IMR-90 (cell line): Measurements from ENCODE around the gene ARHGEF26. TPM values are rescaled to one million over a fixed set of nuclear protein-coding genes. Genes with fewer than 3 reads are reported as not detected.

Source experiments
- ATAC-seq: fragments of 200-7000 bp; cut with Tn5 transposase; 2 replicates; pipeline ENCODE4 v1.9.1; 2020; ENCODE audit warnings: low read depth, mild to moderate bottlenecking, moderate library complexity
- BruUV-seq: library from RNA; stranded (reverse); fragments of 400-500 nt; replicated peaks from 2 replicates; lab custom pipeline; 2021; lab: Mats Ljungman, UMichigan
- CTCF ChIA-PET: fragments of 300-600 bp; formaldehyde crosslinking; extraction: SDS; loops from one replicate; lab custom pipeline; 2021; ENCODE audit warnings: antibody characterized with exemption; lab: Yijun Ruan, JAX
- POLR2A ChIA-PET: fragments of 300-600 bp; sonication (Branson Sonifier 250); formaldehyde crosslinking; loops from one replicate; lab custom pipeline; 2022; ENCODE audit warnings: antibody characterized with exemption; ENCODE audit not compliant: unreplicated experiment; lab: Charles Lee
- DNase-seq: peaks from one replicate; pipeline ENCODE4 v3.0.0; 2013
- H2AFZ ChIP-seq: replicated peaks from 2 replicates; pipeline ENCODE3; 2013; ENCODE audit warnings: low read length, mild to moderate bottlenecking; ENCODE audit not compliant: poor library complexity
- H2AK5ac ChIP-seq: 2 replicates; pipeline ENCODE4 v1.6.1; 2013; ENCODE audit warnings: low read depth, low read length, inconsistent platforms
- H2AK9ac ChIP-seq: replicated peaks from 2 replicates; pipeline ENCODE3; 2013; ENCODE audit warnings: mild to moderate bottlenecking, low read depth, low read length, moderate library complexity; ENCODE audit not compliant: poor library complexity
- H2BK120ac ChIP-seq: 2 replicates; pipeline ENCODE4 v1.6.1; 2013; ENCODE audit warnings: low read depth, low read length, inconsistent platforms
- H2BK15ac ChIP-seq: 3 replicates; pipeline ENCODE4 v1.6.1; 2013; ENCODE audit warnings: low read depth, low read length, inconsistent platforms
- H2BK20ac ChIP-seq: 2 replicates; pipeline ENCODE4 v1.6.1; 2013; ENCODE audit warnings: low read depth, mild to moderate bottlenecking, inconsistent platforms, low read length, moderate library complexity
- H2BK5ac ChIP-seq: 2 replicates; pipeline ENCODE4 v1.6.1; 2013; ENCODE audit warnings: mild to moderate bottlenecking, low read depth, low read length, inconsistent platforms; ENCODE audit not compliant: poor library complexity, severe bottlenecking
- H3K14ac ChIP-seq: replicated peaks from 2 replicates; pipeline ENCODE4 v1.6.1; 2013; ENCODE audit warnings: low read depth, low read length, inconsistent platforms
- H3K18ac ChIP-seq: 2 replicates; pipeline ENCODE4 v1.6.1; 2013; ENCODE audit warnings: low read depth, low read length, control low read depth
- H3K23ac ChIP-seq: 2 replicates; pipeline ENCODE4 v1.6.1; 2013; ENCODE audit warnings: low read depth, low read length, inconsistent platforms
- H3K27ac ChIP-seq: 2 replicates; pipeline ENCODE4 v1.5.1; 2013; ENCODE audit warnings: mild to moderate bottlenecking, control low read depth, low read length; ENCODE audit not compliant: insufficient read depth
- H3K27me3 ChIP-seq: 2 replicates; pipeline ENCODE4 v1.6.1; 2013; ENCODE audit warnings: low read length; ENCODE audit not compliant: control insufficient read depth, insufficient read depth
- H3K36me3 ChIP-seq: 2 replicates; pipeline ENCODE4 v1.6.1; 2013; ENCODE audit warnings: low read length, mixed read lengths; ENCODE audit not compliant: control insufficient read depth, insufficient read depth
- H3K4ac ChIP-seq: 2 replicates; pipeline ENCODE4 v1.6.1; 2013; ENCODE audit warnings: low read depth, low read length, inconsistent platforms
- H3K4me1 ChIP-seq: 2 replicates; pipeline ENCODE4 v1.6.1; 2013; ENCODE audit warnings: low read length, mixed read lengths; ENCODE audit not compliant: control insufficient read depth, insufficient read depth
- H3K4me2 ChIP-seq: 2 replicates; pipeline ENCODE4 v1.6.1; 2013; ENCODE audit warnings: low read depth, mild to moderate bottlenecking, control low read depth, low read length, moderate library complexity
- H3K4me3 ChIP-seq: 2 replicates; pipeline ENCODE4 v1.5.1; 2013; ENCODE audit warnings: low read depth, mild to moderate bottlenecking, control low read depth, low read length, moderate library complexity; ENCODE audit not compliant: insufficient read depth
- H3K56ac ChIP-seq: 2 replicates; pipeline ENCODE4 v1.6.1; 2013; ENCODE audit warnings: low read length, inconsistent platforms; ENCODE audit not compliant: insufficient read depth; ENCODE audit errors: extremely low read depth
- H3K79me1 ChIP-seq, 2 experiments: 2 replicates each; pipeline ENCODE4 v1.6.1; 2013; ENCODE audit warnings: low read length in 2 of 2, inconsistent platforms in 1 of 2, low read depth in 1 of 2
- H3K9ac ChIP-seq: 2 replicates; pipeline ENCODE4 v1.6.1; 2013; ENCODE audit warnings: low read depth, low read length, control low read depth
- H3K9me1 ChIP-seq: 2 replicates; pipeline ENCODE4 v1.6.1; 2013; ENCODE audit warnings: low read length, inconsistent platforms; ENCODE audit not compliant: insufficient read depth
- H3K9me3 ChIP-seq: 2 replicates; pipeline ENCODE4 v1.6.1; 2013; ENCODE audit warnings: low read length; ENCODE audit not compliant: control insufficient read depth, insufficient read depth
- H4K20me1 ChIP-seq: 2 replicates; pipeline ENCODE4 v1.6.1; 2013; ENCODE audit warnings: low read length, inconsistent platforms; ENCODE audit not compliant: insufficient read depth
- H4K5ac ChIP-seq: 2 replicates; pipeline ENCODE4 v1.6.1; 2013; ENCODE audit warnings: mild to moderate bottlenecking, low read depth, low read length, control low read depth
- H4K8ac ChIP-seq, 2 experiments: 2 replicates each; pipeline ENCODE4 v1.6.1; 2013; ENCODE audit warnings: low read depth in 2 of 2, low read length in 2 of 2, control low read depth in 1 of 2, inconsistent platforms in 1 of 2
- H4K91ac ChIP-seq: 2 replicates; pipeline ENCODE4 v1.6.1; 2013; ENCODE audit warnings: low read depth, low read length, inconsistent platforms; ENCODE audit not compliant: insufficient read depth
- CEBPB ChIP-seq: IDR thresholded peaks from 2 replicates; pipeline ENCODE4 v1.6.1; 2012; ENCODE audit warnings: low read depth, low read length, improper control_type of control experiment
- CHD1 ChIP-seq: IDR thresholded peaks from 2 replicates; pipeline ENCODE4 v1.6.1; 2012; ENCODE audit warnings: low read depth, low read length, improper control_type of control experiment
- FOS ChIP-seq: fragments of 150-350 bp; IDR thresholded peaks from 2 replicates; pipeline ENCODE4 v1.6.1; 2016; ENCODE audit warnings: low read depth, low read length
- MAFK ChIP-seq: IDR thresholded peaks from 2 replicates; pipeline ENCODE4 v1.6.1; 2012; ENCODE audit warnings: low read depth, low read length, improper control_type of control experiment
- MAZ ChIP-seq: IDR thresholded peaks from 2 replicates; pipeline ENCODE4 v1.6.1; 2012; ENCODE audit warnings: low read depth, mild to moderate bottlenecking, low read length, improper control_type of control experiment, moderate library complexity, borderline replicate concordance
- MXI1 ChIP-seq: IDR thresholded peaks from 2 replicates; pipeline ENCODE4 v1.6.1; 2012; ENCODE audit warnings: low read depth, mild to moderate bottlenecking, low read length, moderate library complexity, borderline replicate concordance
- NFE2L2 ChIP-seq: fragments of 150-350 bp; IDR thresholded peaks from 2 replicates; pipeline ENCODE4 v1.6.1; 2016; ENCODE audit warnings: low read depth, mild to moderate bottlenecking, low read length
- RCOR1 ChIP-seq: IDR thresholded peaks from 2 replicates; pipeline ENCODE4 v1.6.1; 2012; ENCODE audit warnings: mild to moderate bottlenecking, low read length, improper control_type of control experiment; ENCODE audit not compliant: insufficient replicate concordance
- SMC3 ChIP-seq: fragments of 150-350 bp; IDR thresholded peaks from 2 replicates; pipeline ENCODE4 v1.6.1; 2016; ENCODE audit warnings: low read depth, mild to moderate bottlenecking, antibody characterized with exemption, low read length, moderate library complexity
- WGBS, 2 experiments: methylation state at CpG; one replicate each; pipeline versions ENCODE4 v1.1.5 to v1.1.7; 2013; ENCODE audit warnings: missing lambda C conversion rate in 2 of 2; ENCODE audit not compliant: insufficient read length in 1 of 2; ENCODE audit errors: extremely low coverage in 2 of 2; 5-methylcytosine and 5-hydroxymethylcytosine counted together
- dilution Hi-C: fragments of 300-500 bp; cut with HindIII; formaldehyde crosslinking; loops from one replicate; pipeline ENCODE4 v1.14.3; 2018; ENCODE audit warnings: low sequenced_read_pairs; ENCODE audit not compliant: unreplicated experiment
- in situ Hi-C: fragments of 300-500 bp; cut with MboI; formaldehyde crosslinking; loops from 3 replicates; pipeline ENCODE4 v1.14.3; 2019; ENCODE audit warnings: low sequenced_read_pairs, inconsistent platforms, mixed read lengths
- intact Hi-C: fragments of 100-400 bp; cut with micrococcal nuclease; formaldehyde crosslinking; loops from 2 replicates; pipeline ENCODE4 v1.10.0; 2022
- polyA plus RNA-seq, 3 experiments: library from polyadenylated mRNA; depleted of rRNA; stranded (reverse); fragments of >200 nt; gene quantifications; 2 replicates each; pipeline ENCODE4 v1.2.3, GENCODE V29; 2012; ENCODE audit warnings: low replicate concordance in 1 of 3
- total RNA-seq: library from RNA; depleted of rRNA; stranded (reverse); fragments of >200 nt; gene quantifications from 2 replicates; pipeline ENCODE4 v1.2.3, GENCODE V29; 2012
- TF ChIP-seq, protein P1 (sequence below): conservative IDR thresholded peaks from 2 replicates; pipeline ENCODE4 v1.5.1; 2012; ENCODE audit warnings: mild to moderate bottlenecking, low read depth, low read length, improper control_type of control experiment
- TF ChIP-seq, protein P2 (sequence below): fragments of 150-350 bp; IDR thresholded peaks from 2 replicates; pipeline ENCODE4 v1.6.1; 2017; ENCODE audit warnings: mild to moderate bottlenecking, antibody characterized with exemption, low read length, low read depth

Gene ARHGEF26
- total and polyA plus RNA-seq, 2 of the 4 experiments (the other 2 are of a cell fraction) = 2.0 to 2.3 TPM

DNA sequence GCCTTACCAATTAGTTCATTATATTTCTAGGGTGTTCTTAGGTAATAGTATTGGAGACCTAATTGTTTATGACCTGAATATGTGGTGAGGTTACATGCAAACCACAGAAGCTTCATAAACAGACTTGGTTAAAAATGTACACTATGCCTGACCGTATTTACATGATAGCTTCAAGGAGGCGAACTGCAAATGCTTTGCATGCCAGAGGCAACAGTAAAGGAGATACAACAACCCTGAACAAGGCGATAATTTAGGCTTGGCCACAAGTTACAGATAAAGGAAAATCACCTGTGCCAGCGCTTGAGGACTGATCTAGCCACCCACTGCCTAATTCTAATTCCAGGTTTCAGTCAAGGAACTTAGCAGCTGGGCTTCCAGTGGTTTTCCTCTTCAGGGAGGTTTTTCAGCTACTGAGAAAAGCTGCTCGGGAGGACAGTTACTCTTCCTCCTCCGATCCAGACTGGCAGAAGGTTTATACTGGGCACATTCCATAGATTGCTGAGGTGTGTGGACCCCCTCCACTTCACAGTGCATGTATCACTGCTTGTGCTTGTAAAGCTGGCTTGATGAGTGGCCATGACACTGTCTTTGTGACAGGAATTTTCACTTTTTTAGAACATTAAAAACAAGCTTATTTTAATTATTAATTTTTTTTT lies 107.5 kb downstream of the ARHGEF26 start (continued):
- TF ChIP-seq, protein P1, sequence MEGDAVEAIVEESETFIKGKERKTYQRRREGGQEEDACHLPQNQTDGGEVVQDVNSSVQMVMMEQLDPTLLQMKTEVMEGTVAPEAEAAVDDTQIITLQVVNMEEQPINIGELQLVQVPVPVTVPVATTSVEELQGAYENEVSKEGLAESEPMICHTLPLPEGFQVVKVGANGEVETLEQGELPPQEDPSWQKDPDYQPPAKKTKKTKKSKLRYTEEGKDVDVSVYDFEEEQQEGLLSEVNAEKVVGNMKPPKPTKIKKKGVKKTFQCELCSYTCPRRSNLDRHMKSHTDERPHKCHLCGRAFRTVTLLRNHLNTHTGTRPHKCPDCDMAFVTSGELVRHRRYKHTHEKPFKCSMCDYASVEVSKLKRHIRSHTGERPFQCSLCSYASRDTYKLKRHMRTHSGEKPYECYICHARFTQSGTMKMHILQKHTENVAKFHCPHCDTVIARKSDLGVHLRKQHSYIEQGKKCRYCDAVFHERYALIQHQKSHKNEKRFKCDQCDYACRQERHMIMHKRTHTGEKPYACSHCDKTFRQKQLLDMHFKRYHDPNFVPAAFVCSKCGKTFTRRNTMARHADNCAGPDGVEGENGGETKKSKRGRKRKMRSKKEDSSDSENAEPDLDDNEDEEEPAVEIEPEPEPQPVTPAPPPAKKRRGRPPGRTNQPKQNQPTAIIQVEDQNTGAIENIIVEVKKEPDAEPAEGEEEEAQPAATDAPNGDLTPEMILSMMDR = no peak
- no peak for TF ChIP-seq SMC3

GRCh38 chr3:154229217-154229590 lies 108.0 kb downstream of the ARHGEF26 start:
- H4K5ac ChIP-seq = peak overlapping the region; percentile 5; the same call in 1 of the 2 replicates
- no peak overlapping the region for H3K14ac ChIP-seq
- WGBS, 2 experiments = no CpG with 5 or more reads among the region's 2 CpGs
- peak overlapping the region; percentile 9; the same call in 1 of the 2 replicates for H2BK20ac ChIP-seq
- no peak overlapping the region for H2AFZ ChIP-seq
- no peak overlapping the region for H2BK5ac ChIP-seq
- H4K8ac ChIP-seq = no peak overlapping the region
- H3K27ac ChIP-seq = no peak overlapping the region
- in situ Hi-C loops (loop anchor here (25.0 kb wide), 1 partner anchor 1217 kb away; no protein-coding TSS in a partner anchor), intact Hi-C loops (loop anchor here (2.0 kb wide), 1 partner anchor 108 kb away; the partner anchor contains the start of gene ARHGEF26), dilution Hi-C loops (no loop called here)
- peak overlapping the region; percentile 53 for H2BK120ac ChIP-seq
- no peak overlapping the region for H2AK9ac ChIP-seq
- DNase-seq (peak; percentile 13), ATAC-seq (peak; percentile 60)
- H4K20me1 ChIP-seq = no peaks in the 10 kb centered on the region
- H3K9me3 ChIP-seq = no peaks in the 10 kb centered on the region
- H4K91ac ChIP-seq = peak overlapping the region; percentile 55; the same call in 1 of the 2 replicates
- no peak overlapping the region for H3K4me2 ChIP-seq
- 0 out of 2 replicates have a peak, but pooled peaks cover 2% of the 10 kb centered on the region for H3K4me1 ChIP-seq
- 0 out of 2 replicates have a peak overlapping the region, but pooled peaks have one; percentile 20 for H3K18ac ChIP-seq
- H2AK5ac ChIP-seq = no peak overlapping the region
- no peaks in the 10 kb centered on the region for H3K27me3 ChIP-seq
- H3K9ac ChIP-seq = no peak overlapping the region
- H3K9me1 ChIP-seq = no peaks in the 10 kb centered on the region
- H3K23ac ChIP-seq = no peak overlapping the region
- no peak overlapping the region for H3K4me3 ChIP-seq
- ChIA-PET POLR2A (interaction anchor here (1.1 kb wide), 1 partner anchor 24 kb away, joined by 5 read pairs; no protein-coding TSS in a partner anchor), CTCF (interaction anchor here (0.9 to 1.5 kb wide), 2 partner anchors 16 to 17 kb away, joined by 4 read pairs; no protein-coding TSS in a partner anchor)
- BruUV-seq = no TSS peak
- no peaks in the 10 kb centered on the region for H3K36me3 ChIP-seq
- H3K79me1 ChIP-seq = no peaks in the 10 kb centered on the region
- no peak overlapping the region; the same call in 1 of the 2 replicates for H3K4ac ChIP-seq
- no peak overlapping the region for H3K56ac ChIP-seq
- H2BK15ac ChIP-seq = no peak overlapping the region
- no peak for TF ChIP-seq FOS
- no peak for TF ChIP-seq CHD1
- no peak for TF ChIP-seq NFE2L2
- TF ChIP-seq RCOR1 = no peak
- TF ChIP-seq MAZ = no peak
- TF ChIP-seq CEBPB = no peak
- no peak for TF ChIP-seq MAFK
- TF ChIP-seq, protein P2, sequence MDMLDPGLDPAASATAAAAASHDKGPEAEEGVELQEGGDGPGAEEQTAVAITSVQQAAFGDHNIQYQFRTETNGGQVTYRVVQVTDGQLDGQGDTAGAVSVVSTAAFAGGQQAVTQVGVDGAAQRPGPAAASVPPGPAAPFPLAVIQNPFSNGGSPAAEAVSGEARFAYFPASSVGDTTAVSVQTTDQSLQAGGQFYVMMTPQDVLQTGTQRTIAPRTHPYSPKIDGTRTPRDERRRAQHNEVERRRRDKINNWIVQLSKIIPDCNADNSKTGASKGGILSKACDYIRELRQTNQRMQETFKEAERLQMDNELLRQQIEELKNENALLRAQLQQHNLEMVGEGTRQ = no peak
- TF ChIP-seq MXI1 = no peak
